HFF-Myc (cell line): ENCODE results near the gene SYT17.

Experiments
- DNase-seq: peaks from one replicate; pipeline ENCODE4 v3.0.0-alpha.2; 2011; ENCODE audit warnings: low read depth; ENCODE audit errors: extremely low read depth
- H3K4me3 ChIP-seq: replicated peaks from 2 replicates; pipeline ENCODE4 v1.5.1; 2011; ENCODE audit warnings: low read depth, mild to moderate bottlenecking, control low read depth, low read length
- TF ChIP-seq, protein P1 (sequence below): IDR thresholded peaks from 2 replicates; pipeline ENCODE4 v1.5.1; 2012; ENCODE audit warnings: mild to moderate bottlenecking, low read depth, low read length, control low read depth; ENCODE audit errors: missing control alignments

Gene SYT17

DNA sequence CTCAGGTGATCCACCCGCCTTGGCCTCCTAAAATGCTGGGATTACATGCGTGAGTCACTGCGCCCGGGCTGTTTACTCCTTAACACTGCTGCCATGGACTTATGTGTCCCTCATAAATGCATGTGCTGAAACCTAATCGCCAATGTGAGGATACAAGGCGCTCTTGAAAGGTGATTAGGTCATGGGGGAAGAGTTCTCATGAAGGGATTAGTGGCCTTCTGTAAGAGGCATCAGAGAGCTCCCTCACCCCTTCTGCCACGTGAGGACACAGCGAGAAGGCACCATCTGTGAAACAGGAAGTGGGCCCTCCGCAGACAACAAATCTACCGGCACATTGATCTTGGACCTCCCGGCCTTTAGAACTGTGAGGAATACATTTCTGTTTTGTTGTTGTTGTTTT lies 35.1 kb upstream of the SYT17 start:
- no peak for DNase-seq
- TF ChIP-seq, protein P1, sequence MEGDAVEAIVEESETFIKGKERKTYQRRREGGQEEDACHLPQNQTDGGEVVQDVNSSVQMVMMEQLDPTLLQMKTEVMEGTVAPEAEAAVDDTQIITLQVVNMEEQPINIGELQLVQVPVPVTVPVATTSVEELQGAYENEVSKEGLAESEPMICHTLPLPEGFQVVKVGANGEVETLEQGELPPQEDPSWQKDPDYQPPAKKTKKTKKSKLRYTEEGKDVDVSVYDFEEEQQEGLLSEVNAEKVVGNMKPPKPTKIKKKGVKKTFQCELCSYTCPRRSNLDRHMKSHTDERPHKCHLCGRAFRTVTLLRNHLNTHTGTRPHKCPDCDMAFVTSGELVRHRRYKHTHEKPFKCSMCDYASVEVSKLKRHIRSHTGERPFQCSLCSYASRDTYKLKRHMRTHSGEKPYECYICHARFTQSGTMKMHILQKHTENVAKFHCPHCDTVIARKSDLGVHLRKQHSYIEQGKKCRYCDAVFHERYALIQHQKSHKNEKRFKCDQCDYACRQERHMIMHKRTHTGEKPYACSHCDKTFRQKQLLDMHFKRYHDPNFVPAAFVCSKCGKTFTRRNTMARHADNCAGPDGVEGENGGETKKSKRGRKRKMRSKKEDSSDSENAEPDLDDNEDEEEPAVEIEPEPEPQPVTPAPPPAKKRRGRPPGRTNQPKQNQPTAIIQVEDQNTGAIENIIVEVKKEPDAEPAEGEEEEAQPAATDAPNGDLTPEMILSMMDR: no peak
- no peak overlapping the region for H3K4me3 ChIP-seq

GRCh38 chr16:19133600-19133999 lies 34.4 kb upstream of the SYT17 start:
- no peak overlapping the region for H3K4me3 ChIP-seq
- TF ChIP-seq, protein P1: no peak
- no peak for DNase-seq

- TF ChIP-seq, protein P1: no peak
- no peak overlapping the region for H3K4me3 ChIP-seq
- no peak for DNase-seq
Observed at GRCh38 chr16:19135201-19135842, 32.7 kb upstream of the SYT17 start.

DNA sequence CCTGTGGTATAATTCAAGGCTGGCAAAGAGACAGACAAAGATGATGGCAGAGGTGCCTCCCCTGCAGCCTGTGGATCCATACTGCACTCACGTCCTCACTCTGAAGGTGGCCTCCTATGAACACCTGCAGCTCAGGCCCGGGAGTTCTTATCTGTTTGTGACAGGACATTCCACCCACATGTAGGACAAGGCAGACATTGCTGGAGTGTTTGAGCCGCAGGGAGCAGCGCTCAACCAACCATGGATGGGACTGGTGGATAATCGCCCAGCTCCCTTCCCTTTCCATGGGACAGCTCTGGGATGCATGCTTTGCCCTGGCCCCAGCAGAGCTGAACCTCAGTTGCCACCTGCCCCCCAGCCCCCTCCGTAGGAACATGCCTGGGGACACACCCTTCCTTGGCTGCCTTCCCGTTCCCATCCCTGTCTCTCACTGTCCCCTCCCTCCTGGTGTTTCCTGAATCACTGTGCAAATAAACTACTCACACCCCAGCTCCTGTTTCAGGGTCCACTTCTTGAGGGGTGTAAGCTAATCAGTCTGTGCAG lies 32.1 kb upstream of the SYT17 start:
- no peak overlapping the region for H3K4me3 ChIP-seq
- DNase-seq: no peak
- TF ChIP-seq, protein P1: no peak

DNA sequence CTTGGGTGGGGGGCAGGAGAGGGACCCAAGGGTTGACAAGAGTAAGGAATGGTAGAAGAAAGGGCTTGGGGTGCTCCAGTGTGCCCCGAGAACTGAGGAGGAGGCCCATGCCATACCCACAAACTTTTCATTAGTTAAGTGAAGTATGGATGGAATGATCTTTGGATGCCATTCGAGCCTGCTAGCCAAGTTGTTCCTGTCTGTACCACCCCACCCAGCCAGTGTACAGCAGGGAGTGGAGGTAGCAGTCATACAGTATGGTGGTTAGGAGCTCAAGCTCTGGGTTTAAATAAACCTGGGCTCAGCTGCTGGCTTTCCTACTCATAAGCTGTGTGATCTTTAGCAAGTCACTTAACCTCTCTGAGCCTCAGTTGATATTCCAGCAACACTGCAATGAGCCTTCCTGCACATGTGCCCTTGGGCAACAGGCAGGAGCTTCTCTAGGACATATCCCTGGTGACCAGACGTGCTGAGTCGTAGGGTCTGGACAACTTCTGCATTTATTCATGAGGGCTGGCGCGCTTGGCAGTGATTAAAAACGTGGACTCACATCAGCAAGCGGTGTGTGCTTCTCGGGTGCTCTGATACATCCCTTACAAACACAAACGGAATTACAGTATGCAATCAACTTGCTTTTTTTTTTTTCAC lies 31.4 kb upstream of the SYT17 start:
- no peak overlapping the region for H3K4me3 ChIP-seq
- no peak for DNase-seq
- TF ChIP-seq, protein P1: no peak

GRCh38 chr16:19137201-19138128 lies 30.6 kb upstream of the SYT17 start:
- DNase-seq: no peak
- no peak overlapping the region for H3K4me3 ChIP-seq
- TF ChIP-seq, protein P1: no peak
